ENCODE data around the gene CNMD. TPM values are rescaled to one million over a fixed set of nuclear protein-coding genes. Genes with fewer than 3 reads are reported as not detected.
"Not testable (repeated sequence)": the region's sequence is repeated elsewhere in the genome, so short reads cannot be mapped to it uniquely, and the experiment has no call there.

The CNMD gene
- total RNA-seq, 3 donors from 2014 or later (not counting 1 experiment from before 2014, with no cell fraction given): not detected

DNA sequence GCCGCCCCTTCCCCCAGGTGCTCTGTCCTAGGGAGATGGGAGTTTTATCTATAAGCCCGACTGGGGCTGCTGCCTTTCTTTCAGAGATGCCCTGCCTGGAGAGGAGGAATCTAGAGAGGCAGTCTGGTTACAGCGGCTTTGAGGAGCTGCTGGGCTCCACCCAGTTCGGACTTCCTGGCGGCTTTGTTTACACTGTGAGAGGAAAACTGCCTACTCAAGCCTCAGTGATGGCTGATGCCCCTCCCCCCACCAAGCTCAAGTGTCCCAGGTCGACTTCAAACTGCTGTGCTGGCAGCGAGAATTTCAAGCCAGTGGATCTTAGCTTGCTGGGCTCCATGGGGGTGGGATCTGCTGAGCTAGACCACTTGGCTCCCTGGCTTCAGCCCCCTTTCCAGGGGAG, 18.7 kb downstream of the CNMD start:
- H3K27ac ChIP-seq (ENCODE audit: low read length); H3K4me1 Mint-ChIP-seq; H3K4me3 Mint-ChIP-seq; H3K27me3 ChIP-seq (ENCODE audit: control insufficient read depth, insufficient read depth, low read length); H3K9me3 Mint-ChIP-seq; DNase-seq; H3K36me3 ChIP-seq (ENCODE audit: control insufficient read depth, insufficient read depth, low read length); intact Hi-C loops (cut with micrococcal nuclease); H3K4me3 ChIP-seq (ENCODE audit: low read length); ATAC-seq; H3K4me1 ChIP-seq (ENCODE audit: control insufficient read depth, insufficient read depth, low read length); H3K9me3 ChIP-seq (ENCODE audit: control insufficient read depth, insufficient read depth, low read length); H3K36me3 Mint-ChIP-seq; H3K27ac Mint-ChIP-seq: not testable (repeated sequence)
- peaks cover 22 to 27% of the 10 kb centered on the region in 2 donors for H3K27me3 Mint-ChIP-seq (ENCODE audit: low read depth in 2 of 2)
- 91% methylated on average over 6 of the region's 7 CpGs for WGBS (ENCODE audit: insufficient coverage)

DNA sequence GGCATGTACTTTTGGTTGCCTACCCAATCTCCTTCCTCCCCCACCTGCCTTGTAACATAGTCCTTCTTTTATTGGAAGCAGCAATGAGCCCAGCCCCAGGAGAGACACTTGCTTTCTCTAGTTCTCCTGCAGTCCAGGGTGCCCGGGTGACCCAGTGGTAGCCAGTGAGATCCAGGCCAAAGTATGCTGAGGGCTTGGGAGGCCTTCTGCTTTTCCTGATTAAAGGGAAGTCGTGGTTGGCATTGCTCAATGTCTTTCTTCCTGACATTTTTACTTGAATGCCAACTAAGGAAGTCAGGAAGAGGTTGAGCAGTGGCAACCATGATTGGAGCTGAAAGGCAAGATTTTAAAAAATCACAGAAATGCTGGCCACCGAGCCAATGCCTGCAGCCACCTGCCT, 25.7 kb downstream of the CNMD start:
- ATAC-seq: no peak
- peaks cover 0 to 7% of the 10 kb centered on the region in 2 donors for H3K9me3 Mint-ChIP-seq
- intact Hi-C loops (cut with micrococcal nuclease): no loop called here
- H3K4me3 Mint-ChIP-seq: no peak overlapping the region
- Histone ChIP-seq H3K27me3 (ENCODE audit: control insufficient read depth, insufficient read depth, low read length) (no peaks in the 10 kb centered on the region), H3K9me3 (ENCODE audit: control insufficient read depth, insufficient read depth, low read length) (no peaks in the 10 kb centered on the region), H3K4me3 (ENCODE audit: low read length) (no peak overlapping the region), H3K4me1 (ENCODE audit: control insufficient read depth, insufficient read depth, low read length) (no peaks in the 10 kb centered on the region), H3K36me3 (ENCODE audit: control insufficient read depth, insufficient read depth, low read length) (no peaks in the 10 kb centered on the region), H3K27ac (ENCODE audit: low read length) (no peak overlapping the region)
- no peaks in the 10 kb centered on the region for H3K4me1 Mint-ChIP-seq
- no peaks in the 10 kb centered on the region for H3K36me3 Mint-ChIP-seq
- TF ChIP-seq, protein P1, sequence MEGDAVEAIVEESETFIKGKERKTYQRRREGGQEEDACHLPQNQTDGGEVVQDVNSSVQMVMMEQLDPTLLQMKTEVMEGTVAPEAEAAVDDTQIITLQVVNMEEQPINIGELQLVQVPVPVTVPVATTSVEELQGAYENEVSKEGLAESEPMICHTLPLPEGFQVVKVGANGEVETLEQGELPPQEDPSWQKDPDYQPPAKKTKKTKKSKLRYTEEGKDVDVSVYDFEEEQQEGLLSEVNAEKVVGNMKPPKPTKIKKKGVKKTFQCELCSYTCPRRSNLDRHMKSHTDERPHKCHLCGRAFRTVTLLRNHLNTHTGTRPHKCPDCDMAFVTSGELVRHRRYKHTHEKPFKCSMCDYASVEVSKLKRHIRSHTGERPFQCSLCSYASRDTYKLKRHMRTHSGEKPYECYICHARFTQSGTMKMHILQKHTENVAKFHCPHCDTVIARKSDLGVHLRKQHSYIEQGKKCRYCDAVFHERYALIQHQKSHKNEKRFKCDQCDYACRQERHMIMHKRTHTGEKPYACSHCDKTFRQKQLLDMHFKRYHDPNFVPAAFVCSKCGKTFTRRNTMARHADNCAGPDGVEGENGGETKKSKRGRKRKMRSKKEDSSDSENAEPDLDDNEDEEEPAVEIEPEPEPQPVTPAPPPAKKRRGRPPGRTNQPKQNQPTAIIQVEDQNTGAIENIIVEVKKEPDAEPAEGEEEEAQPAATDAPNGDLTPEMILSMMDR (IDR thresholded peaks at IDR 0.05): no peak
- no peak overlapping the region for H3K27ac Mint-ChIP-seq
- peaks cover under 1 to 10% of the 10 kb centered on the region in 2 donors for H3K27me3 Mint-ChIP-seq (ENCODE audit: low read depth in 2 of 2)
- DNase-seq: no peak
- 20% methylated on average over 3 of the region's 3 CpGs for WGBS (ENCODE audit: insufficient coverage)

GRCh38 chr13:52712385-52712784, 27.2 kb downstream of the CNMD start:
- no peaks in the 10 kb centered on the region for H3K9me3 ChIP-seq (ENCODE audit: control insufficient read depth, insufficient read depth, low read length)
- H3K27ac ChIP-seq (ENCODE audit: low read length): no peak overlapping the region
- H3K27me3 ChIP-seq (ENCODE audit: control insufficient read depth, insufficient read depth, low read length): no peaks in the 10 kb centered on the region
- no peaks in the 10 kb centered on the region for H3K9me3 Mint-ChIP-seq
- 93% methylated on average over 3 of the region's 3 CpGs for WGBS (ENCODE audit: insufficient coverage)
- H3K27me3 Mint-ChIP-seq (ENCODE audit: low read depth in 2 of 2): peaks cover 0 to 6% of the 10 kb centered on the region in 2 donors
- DNase-seq (no peak), ATAC-seq (no peak)
- no peak overlapping the region for H3K27ac Mint-ChIP-seq
- H3K4me1 ChIP-seq (ENCODE audit: control insufficient read depth, insufficient read depth, low read length): no peaks in the 10 kb centered on the region
- no peaks in the 10 kb centered on the region for H3K4me1 Mint-ChIP-seq
- no peak overlapping the region for H3K4me3 ChIP-seq (ENCODE audit: low read length)
- intact Hi-C loops (cut with micrococcal nuclease): no loop called here
- no peaks in the 10 kb centered on the region for H3K36me3 Mint-ChIP-seq
- TF ChIP-seq, protein P1 (IDR thresholded peaks at IDR 0.05): no peak
- no peaks in the 10 kb centered on the region for H3K36me3 ChIP-seq (ENCODE audit: control insufficient read depth, insufficient read depth, low read length)
- H3K4me3 Mint-ChIP-seq: no peak overlapping the region

GRCh38 chr13:52711286-52711685, 28.3 kb downstream of the CNMD start:
- H3K9me3 ChIP-seq (ENCODE audit: control insufficient read depth, insufficient read depth, low read length): no peaks in the 10 kb centered on the region
- H3K36me3 ChIP-seq (ENCODE audit: control insufficient read depth, insufficient read depth, low read length): no peaks in the 10 kb centered on the region
- ATAC-seq: no peak
- DNase-seq: no peak
- H3K9me3 Mint-ChIP-seq: no peaks in the 10 kb centered on the region
- WGBS (ENCODE audit: insufficient coverage): 98% methylated on average over 2 of the region's 3 CpGs
- no peaks in the 10 kb centered on the region for H3K4me1 Mint-ChIP-seq
- H3K4me3 Mint-ChIP-seq: no peak overlapping the region
- H3K36me3 Mint-ChIP-seq: no peaks in the 10 kb centered on the region
- TF ChIP-seq, protein P1 (IDR thresholded peaks at IDR 0.05): no peak
- no peak overlapping the region for H3K27ac ChIP-seq (ENCODE audit: low read length)
- no peaks in the 10 kb centered on the region for H3K4me1 ChIP-seq (ENCODE audit: control insufficient read depth, insufficient read depth, low read length)
- H3K27me3 Mint-ChIP-seq (ENCODE audit: low read depth in 2 of 2): no peaks in the 10 kb centered on the region
- no peak overlapping the region for H3K4me3 ChIP-seq (ENCODE audit: low read length)
- intact Hi-C loops (cut with micrococcal nuclease): no loop called here
- no peak overlapping the region for H3K27ac Mint-ChIP-seq
- H3K27me3 ChIP-seq (ENCODE audit: control insufficient read depth, insufficient read depth, low read length): no peaks in the 10 kb centered on the region

- H3K27ac ChIP-seq (ENCODE audit: low read length); H3K27me3 ChIP-seq (ENCODE audit: control insufficient read depth, insufficient read depth, low read length); H3K36me3 ChIP-seq (ENCODE audit: control insufficient read depth, insufficient read depth, low read length); H3K4me3 Mint-ChIP-seq; H3K9me3 Mint-ChIP-seq; H3K27ac Mint-ChIP-seq; H3K27me3 Mint-ChIP-seq (ENCODE audit: low read depth in 2 of 2); H3K4me1 ChIP-seq (ENCODE audit: control insufficient read depth, insufficient read depth, low read length); DNase-seq; H3K36me3 Mint-ChIP-seq; H3K9me3 ChIP-seq (ENCODE audit: control insufficient read depth, insufficient read depth, low read length); intact Hi-C loops (cut with micrococcal nuclease); ATAC-seq; H3K4me1 Mint-ChIP-seq; H3K4me3 ChIP-seq (ENCODE audit: low read length): not testable (repeated sequence)
- WGBS (ENCODE audit: insufficient coverage): 96% methylated on average over 10 of the region's 12 CpGs
These were observed 31.4 kb downstream of the CNMD start for GRCh38 chr13:52708266-52708665.

All from natural killer cell (primary cell).